Measurements from ENCODE around the gene OR13C8.

Gene OR13C8

GRCh38 chr9:104617418-104617817 is 48.5 kb downstream of the OR13C8 start:
- no peak for DNase-seq

GRCh38 chr9:104618104-104618503 is 49.1 kb downstream of the OR13C8 start, which contains the start of gene OR13C9:
Gene OR13C9, minus strand, starts transcription at chr9:104618204. Its CDS starts 0 bp downstream, at chr9:104618204.
- DNase-seq = no peak

Measured in T1000 (cell line).